ENCODE results near the gene LRP5. TPM values are rescaled to one million over a fixed set of nuclear protein-coding genes. Genes with fewer than 3 reads are reported as not detected.

LRP5 gene
- total and polyA plus RNA-seq, 5 donors: 57.1 to 88.8 (median 71.8) TPM

GRCh38 chr11:68495872-68496271 is 183.5 kb downstream of the LRP5 start:
- Histone ChIP-seq H3K4me1 (ENCODE audit: control insufficient read depth, insufficient read depth, low read length) (peaks cover 18% of the 10 kb centered on the region), H3K9me3 (ENCODE audit: control insufficient read depth, low read length) (no peaks in the 10 kb centered on the region), H3K27me3 (ENCODE audit: control insufficient read depth, insufficient read depth) (no peaks in the 10 kb centered on the region), H3K27ac (ENCODE audit: low read length) (no peak overlapping the region), H3K4me3 (ENCODE audit: low read length) (no peak overlapping the region)
- ATAC-seq (no peak), DNase-seq (no peak)
- intact Hi-C loops (cut with DNase I): no loop called here
- WGBS: 88% methylated on average over 3 of the region's 3 CpGs

GRCh38 chr11:68497761-68498160 is 185.4 kb downstream of the LRP5 start:
- intact Hi-C loops (cut with DNase I): no loop called here
- Histone ChIP-seq H3K27me3 (ENCODE audit: control insufficient read depth, insufficient read depth) (no peaks in the 10 kb centered on the region), H3K9me3 (ENCODE audit: control insufficient read depth, low read length) (no peaks in the 10 kb centered on the region), H3K27ac (ENCODE audit: low read length) (no peak overlapping the region), H3K4me3 (ENCODE audit: low read length) (no peak overlapping the region), H3K4me1 (ENCODE audit: control insufficient read depth, insufficient read depth, low read length) (peaks cover 21% of the 10 kb centered on the region)
- ATAC-seq (no peak), DNase-seq (no peak)
- WGBS: 33% methylated on average over 2 of the region's 2 CpGs

GRCh38 chr11:68498321-68498720 is 185.9 kb downstream of the LRP5 start:
- H3K27me3 ChIP-seq (ENCODE audit: control insufficient read depth, insufficient read depth): no peaks in the 10 kb centered on the region

More at GRCh38 chr11:68498321-68498720, 185.9 kb downstream of the LRP5 start:
- no peaks in the 10 kb centered on the region for H3K9me3 ChIP-seq (ENCODE audit: control insufficient read depth, low read length)
- peaks cover 23% of the 10 kb centered on the region for H3K4me1 ChIP-seq (ENCODE audit: control insufficient read depth, insufficient read depth, low read length)
- H3K27ac ChIP-seq (ENCODE audit: low read length): no peak overlapping the region
- intact Hi-C loops (cut with DNase I): no loop called here
- H3K4me3 ChIP-seq (ENCODE audit: low read length): no peak overlapping the region
- DNase-seq (peak in 1 of 3 donors; percentile 68), ATAC-seq (peak; percentile 46 to 55)
- WGBS: 25% methylated on average over 2 of the region's 2 CpGs

Other genes starting within 250 kb of the LRP5 start
- gene CHKA, start 191.2 kb upstream of the LRP5 start, total RNA-seq: 10 to 100 TPM in 2 of 4 donors, 1 to 10 TPM in 2; 8.7 to 11.1 (median 9.7) TPM
- 10.9 TPM for gene CHKA, start 191.2 kb upstream of the LRP5 start, polyA plus RNA-seq
- 10 to 100 TPM; 28.2 to 31.4 (median 30.6) TPM for gene KMT5B, start 99.3 kb upstream of the LRP5 start, total RNA-seq
- 14.2 TPM for gene KMT5B, start 99.3 kb upstream of the LRP5 start, polyA plus RNA-seq
- gene C11orf24, start 40.6 kb upstream of the LRP5 start, total RNA-seq: 10 to 100 TPM; 18.9 to 40.1 (median 25.3) TPM
- 28.7 TPM for gene C11orf24, start 40.6 kb upstream of the LRP5 start, polyA plus RNA-seq
- 100 to 1,000 TPM in 1 of 4 donors, 10 to 100 TPM in 3; 81.5 to 101 (median 90.8) TPM for gene PPP6R3, start 148.2 kb downstream of the LRP5 start, total RNA-seq
- 22.1 TPM for gene PPP6R3, start 148.2 kb downstream of the LRP5 start, polyA plus RNA-seq